GM21619 (cell line): Measurements from ENCODE around the gene NDRG4.

Experiments used
- ATAC-seq: cut with Tn5 transposase; IDR thresholded peaks from one replicate; pipeline ENCODE4 v1.9.1; 2021; ENCODE audit not compliant: unreplicated experiment

NDRG4 gene

GRCh38 chr16:58537124-58537906 lies 37.4 kb downstream of the NDRG4 start:
- ATAC-seq, result no peak

GRCh38 chr16:58541711-58542110 lies 41.8 kb downstream of the NDRG4 start:
- no peak for ATAC-seq

GRCh38 chr16:58542291-58542690 lies 42.3 kb downstream of the NDRG4 start:
- ATAC-seq, result no peak

- no peak for ATAC-seq
Observed at GRCh38 chr16:58543685-58544084, 43.7 kb downstream of the NDRG4 start.

- no peak for ATAC-seq
Observed at GRCh38 chr16:58548378-58548777, 48.4 kb downstream of the NDRG4 start.

- ATAC-seq, result no peak
Observed at GRCh38 chr16:58551496-58551895, 51.6 kb downstream of the NDRG4 start.

GRCh38 chr16:58556678-58557077 lies 56.7 kb downstream of the NDRG4 start:
- no peak for ATAC-seq
